ENCODE results near the gene FAM72A.
"Not testable (repeated sequence)": the region's sequence is repeated elsewhere in the genome, so short reads cannot be mapped to it uniquely, and the experiment has no call there.

DNA sequence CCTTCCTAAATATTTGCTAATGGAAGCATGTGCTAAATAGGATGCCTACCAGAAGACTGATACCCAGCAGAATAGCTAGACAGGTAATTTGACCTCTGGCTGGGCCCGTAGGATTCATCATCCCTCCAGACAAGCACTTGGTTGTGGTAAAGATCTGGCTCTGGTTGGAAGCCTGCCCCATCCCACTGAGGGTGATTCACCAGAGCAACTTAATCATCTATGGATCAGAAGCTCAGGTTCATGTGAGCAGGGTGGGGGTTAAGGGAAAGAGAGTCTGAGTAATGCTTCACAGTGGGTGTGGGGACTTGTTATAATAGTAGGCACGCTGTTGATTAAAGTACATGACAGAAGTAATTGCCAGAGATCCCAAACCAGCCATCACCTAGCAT is 26.5 kb downstream of the FAM72A start:
- TF ChIP-seq, protein P1, sequence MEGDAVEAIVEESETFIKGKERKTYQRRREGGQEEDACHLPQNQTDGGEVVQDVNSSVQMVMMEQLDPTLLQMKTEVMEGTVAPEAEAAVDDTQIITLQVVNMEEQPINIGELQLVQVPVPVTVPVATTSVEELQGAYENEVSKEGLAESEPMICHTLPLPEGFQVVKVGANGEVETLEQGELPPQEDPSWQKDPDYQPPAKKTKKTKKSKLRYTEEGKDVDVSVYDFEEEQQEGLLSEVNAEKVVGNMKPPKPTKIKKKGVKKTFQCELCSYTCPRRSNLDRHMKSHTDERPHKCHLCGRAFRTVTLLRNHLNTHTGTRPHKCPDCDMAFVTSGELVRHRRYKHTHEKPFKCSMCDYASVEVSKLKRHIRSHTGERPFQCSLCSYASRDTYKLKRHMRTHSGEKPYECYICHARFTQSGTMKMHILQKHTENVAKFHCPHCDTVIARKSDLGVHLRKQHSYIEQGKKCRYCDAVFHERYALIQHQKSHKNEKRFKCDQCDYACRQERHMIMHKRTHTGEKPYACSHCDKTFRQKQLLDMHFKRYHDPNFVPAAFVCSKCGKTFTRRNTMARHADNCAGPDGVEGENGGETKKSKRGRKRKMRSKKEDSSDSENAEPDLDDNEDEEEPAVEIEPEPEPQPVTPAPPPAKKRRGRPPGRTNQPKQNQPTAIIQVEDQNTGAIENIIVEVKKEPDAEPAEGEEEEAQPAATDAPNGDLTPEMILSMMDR (IDR thresholded peaks at IDR 0.05; ENCODE audit: low read depth, low read length, missing input control) = not testable (repeated sequence)
- TF ChIP-seq, protein P2, sequence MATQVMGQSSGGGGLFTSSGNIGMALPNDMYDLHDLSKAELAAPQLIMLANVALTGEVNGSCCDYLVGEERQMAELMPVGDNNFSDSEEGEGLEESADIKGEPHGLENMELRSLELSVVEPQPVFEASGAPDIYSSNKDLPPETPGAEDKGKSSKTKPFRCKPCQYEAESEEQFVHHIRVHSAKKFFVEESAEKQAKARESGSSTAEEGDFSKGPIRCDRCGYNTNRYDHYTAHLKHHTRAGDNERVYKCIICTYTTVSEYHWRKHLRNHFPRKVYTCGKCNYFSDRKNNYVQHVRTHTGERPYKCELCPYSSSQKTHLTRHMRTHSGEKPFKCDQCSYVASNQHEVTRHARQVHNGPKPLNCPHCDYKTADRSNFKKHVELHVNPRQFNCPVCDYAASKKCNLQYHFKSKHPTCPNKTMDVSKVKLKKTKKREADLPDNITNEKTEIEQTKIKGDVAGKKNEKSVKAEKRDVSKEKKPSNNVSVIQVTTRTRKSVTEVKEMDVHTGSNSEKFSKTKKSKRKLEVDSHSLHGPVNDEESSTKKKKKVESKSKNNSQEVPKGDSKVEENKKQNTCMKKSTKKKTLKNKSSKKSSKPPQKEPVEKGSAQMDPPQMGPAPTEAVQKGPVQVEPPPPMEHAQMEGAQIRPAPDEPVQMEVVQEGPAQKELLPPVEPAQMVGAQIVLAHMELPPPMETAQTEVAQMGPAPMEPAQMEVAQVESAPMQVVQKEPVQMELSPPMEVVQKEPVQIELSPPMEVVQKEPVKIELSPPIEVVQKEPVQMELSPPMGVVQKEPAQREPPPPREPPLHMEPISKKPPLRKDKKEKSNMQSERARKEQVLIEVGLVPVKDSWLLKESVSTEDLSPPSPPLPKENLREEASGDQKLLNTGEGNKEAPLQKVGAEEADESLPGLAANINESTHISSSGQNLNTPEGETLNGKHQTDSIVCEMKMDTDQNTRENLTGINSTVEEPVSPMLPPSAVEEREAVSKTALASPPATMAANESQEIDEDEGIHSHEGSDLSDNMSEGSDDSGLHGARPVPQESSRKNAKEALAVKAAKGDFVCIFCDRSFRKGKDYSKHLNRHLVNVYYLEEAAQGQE (IDR thresholded peaks at IDR 0.05) = not testable (repeated sequence)
- TF ChIP-seq, protein P3, sequence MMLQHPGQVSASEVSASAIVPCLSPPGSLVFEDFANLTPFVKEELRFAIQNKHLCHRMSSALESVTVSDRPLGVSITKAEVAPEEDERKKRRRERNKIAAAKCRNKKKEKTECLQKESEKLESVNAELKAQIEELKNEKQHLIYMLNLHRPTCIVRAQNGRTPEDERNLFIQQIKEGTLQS (IDR thresholded peaks at IDR 0.05) = not testable (repeated sequence)
- not testable (repeated sequence) for TF ChIP-seq GABPA (IDR thresholded peaks at IDR 0.05 in 1 of 2, conservative IDR thresholded peaks at IDR 0.05 in 1 of 2); RAD21 (IDR thresholded peaks at IDR 0.05); TAF1 (conservative IDR thresholded peaks at IDR 0.05); EGR1 (IDR thresholded peaks at IDR 0.05; ENCODE audit: low read depth in 2 of 2); YY1 (IDR thresholded peaks at IDR 0.05); NR2F2 (IDR thresholded peaks at IDR 0.05)
- TF ChIP-seq, protein P4, sequence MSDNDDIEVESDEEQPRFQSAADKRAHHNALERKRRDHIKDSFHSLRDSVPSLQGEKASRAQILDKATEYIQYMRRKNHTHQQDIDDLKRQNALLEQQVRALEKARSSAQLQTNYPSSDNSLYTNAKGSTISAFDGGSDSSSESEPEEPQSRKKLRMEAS (IDR thresholded peaks at IDR 0.05) = not testable (repeated sequence)

Data from liver (tissue), 3 donors.